Measurements from ENCODE around the gene HSPB2. TPM values are rescaled to one million over a fixed set of nuclear protein-coding genes. Genes with fewer than 3 reads are reported as not detected.
A peak's percentile ranks its signal among the peaks of the same experiment; 100 is the strongest.

HSPB2 gene
- total and polyA plus RNA-seq, 2 donors (not counting 1 experiment from before 2014, with no cell fraction given), result 2.5 to 2.8 TPM

DNA sequence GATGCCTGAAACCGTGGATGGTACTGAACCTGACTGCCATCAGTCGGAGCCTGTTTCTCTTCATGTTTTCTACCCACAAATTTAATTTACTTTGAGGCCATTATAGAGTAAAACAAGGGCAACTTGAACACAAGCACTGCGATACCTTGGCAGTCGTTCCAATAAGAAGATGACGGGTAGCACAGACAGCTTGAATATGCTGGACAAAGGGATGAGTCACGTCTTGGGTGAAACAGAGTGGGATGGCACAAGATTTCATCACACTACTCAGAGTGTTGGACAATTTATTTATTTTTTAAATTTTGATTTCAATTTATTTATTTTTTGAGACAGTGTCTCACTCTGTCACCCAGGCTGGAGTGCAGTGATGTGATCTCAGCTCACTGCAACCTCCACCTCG lies 30.3 kb downstream of the HSPB2 start:
- H3K4me2 ChIP-seq (ENCODE audit: extremely low read depth, insufficient read depth, low read length), result no peak overlapping the region
- no peaks in the 10 kb centered on the region for H4K20me1 ChIP-seq (ENCODE audit: control insufficient read depth, extremely low read depth, insufficient read depth, low read length)
- H3K27ac ChIP-seq (ENCODE audit: insufficient read depth, low read length), result no peak overlapping the region
- H3K9me3 ChIP-seq (ENCODE audit: control insufficient read depth, insufficient read depth, low read depth, low read length), result no peaks in the 10 kb centered on the region
- H3K4me3 ChIP-seq (replicated peaks in 1 of 4; ENCODE audit: control extremely low read depth in 1 of 4, insufficient read depth in 1 of 4, low read depth in 3 of 4, low read length in 4 of 4), result no peak overlapping the region
- peaks cover 14% of the 10 kb centered on the region for H3K4me1 ChIP-seq (ENCODE audit: control insufficient read depth, extremely low read depth, insufficient read depth, low read length)
- H2AFZ ChIP-seq (ENCODE audit: low read length), result no peak overlapping the region
- H3K27me3 ChIP-seq (ENCODE audit: control insufficient read depth, insufficient read depth, low read length), result no peaks in the 10 kb centered on the region
- no peak for TF ChIP-seq EZH2 (IDR thresholded peaks at IDR 0.05; ENCODE audit: low read length, missing control alignments)
- TF ChIP-seq, protein P1, sequence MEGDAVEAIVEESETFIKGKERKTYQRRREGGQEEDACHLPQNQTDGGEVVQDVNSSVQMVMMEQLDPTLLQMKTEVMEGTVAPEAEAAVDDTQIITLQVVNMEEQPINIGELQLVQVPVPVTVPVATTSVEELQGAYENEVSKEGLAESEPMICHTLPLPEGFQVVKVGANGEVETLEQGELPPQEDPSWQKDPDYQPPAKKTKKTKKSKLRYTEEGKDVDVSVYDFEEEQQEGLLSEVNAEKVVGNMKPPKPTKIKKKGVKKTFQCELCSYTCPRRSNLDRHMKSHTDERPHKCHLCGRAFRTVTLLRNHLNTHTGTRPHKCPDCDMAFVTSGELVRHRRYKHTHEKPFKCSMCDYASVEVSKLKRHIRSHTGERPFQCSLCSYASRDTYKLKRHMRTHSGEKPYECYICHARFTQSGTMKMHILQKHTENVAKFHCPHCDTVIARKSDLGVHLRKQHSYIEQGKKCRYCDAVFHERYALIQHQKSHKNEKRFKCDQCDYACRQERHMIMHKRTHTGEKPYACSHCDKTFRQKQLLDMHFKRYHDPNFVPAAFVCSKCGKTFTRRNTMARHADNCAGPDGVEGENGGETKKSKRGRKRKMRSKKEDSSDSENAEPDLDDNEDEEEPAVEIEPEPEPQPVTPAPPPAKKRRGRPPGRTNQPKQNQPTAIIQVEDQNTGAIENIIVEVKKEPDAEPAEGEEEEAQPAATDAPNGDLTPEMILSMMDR (conservative IDR thresholded peaks at IDR 0.05 in 1 of 2, IDR thresholded peaks at IDR 0.05 in 1 of 2; ENCODE audit: low read depth in 1 of 2, low read length in 2 of 2), result no peak
- H3K36me3 ChIP-seq (ENCODE audit: control insufficient read depth, insufficient read depth, low read length), result no peaks in the 10 kb centered on the region
- no peak overlapping the region for H3K9ac ChIP-seq (ENCODE audit: insufficient read depth, low read length)
- DNase-seq (ENCODE audit: low read depth in 2 of 2), result peak; percentile 81 to 87
- H3K79me2 ChIP-seq (ENCODE audit: control insufficient read depth, insufficient read depth, low read length), result no peaks in the 10 kb centered on the region

GRCh38 chr11:111944139-111944538 lies 31.6 kb downstream of the HSPB2 start:
- H3K4me1 ChIP-seq (ENCODE audit: control insufficient read depth, extremely low read depth, insufficient read depth, low read length), result peaks cover 7% of the 10 kb centered on the region
- no peak overlapping the region for H2AFZ ChIP-seq (ENCODE audit: low read length)
- no peak overlapping the region for H3K27ac ChIP-seq (ENCODE audit: insufficient read depth, low read length)
- H3K9ac ChIP-seq (ENCODE audit: insufficient read depth, low read length), result no peak overlapping the region
- no peak overlapping the region for H3K4me3 ChIP-seq (replicated peaks in 1 of 4; ENCODE audit: control extremely low read depth in 1 of 4, insufficient read depth in 1 of 4, low read depth in 3 of 4, low read length in 4 of 4)
- H4K20me1 ChIP-seq (ENCODE audit: control insufficient read depth, extremely low read depth, insufficient read depth, low read length), result no peaks in the 10 kb centered on the region
- no peaks in the 10 kb centered on the region for H3K27me3 ChIP-seq (ENCODE audit: control insufficient read depth, insufficient read depth, low read length)
- no peaks in the 10 kb centered on the region for H3K36me3 ChIP-seq (ENCODE audit: control insufficient read depth, insufficient read depth, low read length)
- peak; percentile 67 to 81 for DNase-seq (ENCODE audit: low read depth in 2 of 2)
- peak overlapping the region; percentile 11 for H3K4me2 ChIP-seq (ENCODE audit: extremely low read depth, insufficient read depth, low read length)
- no peaks in the 10 kb centered on the region for H3K79me2 ChIP-seq (ENCODE audit: control insufficient read depth, insufficient read depth, low read length)
- TF ChIP-seq, protein P1 (conservative IDR thresholded peaks at IDR 0.05 in 1 of 2, IDR thresholded peaks at IDR 0.05 in 1 of 2; ENCODE audit: low read depth in 1 of 2, low read length in 2 of 2), result no peak
- TF ChIP-seq EZH2 (IDR thresholded peaks at IDR 0.05; ENCODE audit: low read length, missing control alignments), result no peak
- H3K9me3 ChIP-seq (ENCODE audit: control insufficient read depth, insufficient read depth, low read depth, low read length), result no peaks in the 10 kb centered on the region

GRCh38 chr11:111944651-111945051 lies 32.1 kb downstream of the HSPB2 start:
- Histone ChIP-seq H3K9me3 (ENCODE audit: control insufficient read depth, insufficient read depth, low read depth, low read length) (no peaks in the 10 kb centered on the region), H4K20me1 (ENCODE audit: control insufficient read depth, extremely low read depth, insufficient read depth, low read length) (no peaks in the 10 kb centered on the region), H2AFZ (ENCODE audit: low read length) (no peak overlapping the region), H3K4me3 (replicated peaks in 1 of 4; ENCODE audit: control extremely low read depth in 1 of 4, insufficient read depth in 1 of 4, low read depth in 3 of 4, low read length in 4 of 4) (no peak overlapping the region), H3K27ac (ENCODE audit: insufficient read depth, low read length) (no peak overlapping the region), H3K9ac (ENCODE audit: insufficient read depth, low read length) (no peak overlapping the region), H3K79me2 (ENCODE audit: control insufficient read depth, insufficient read depth, low read length) (no peaks in the 10 kb centered on the region), H3K27me3 (ENCODE audit: control insufficient read depth, insufficient read depth, low read length) (no peaks in the 10 kb centered on the region), H3K4me1 (ENCODE audit: control insufficient read depth, extremely low read depth, insufficient read depth, low read length) (peaks cover 4% of the 10 kb centered on the region), H3K36me3 (ENCODE audit: control insufficient read depth, insufficient read depth, low read length) (no peaks in the 10 kb centered on the region), H3K4me2 (ENCODE audit: extremely low read depth, insufficient read depth, low read length) (no peak overlapping the region)
- TF ChIP-seq, protein P1 (conservative IDR thresholded peaks at IDR 0.05 in 1 of 2, IDR thresholded peaks at IDR 0.05 in 1 of 2; ENCODE audit: low read depth in 1 of 2, low read length in 2 of 2), result no peak
- TF ChIP-seq EZH2 (IDR thresholded peaks at IDR 0.05; ENCODE audit: low read length, missing control alignments), result no peak
- DNase-seq (ENCODE audit: low read depth in 2 of 2), result peak; percentile 88 to 98

Data from fibroblast of lung (primary cell).